ENCODE results near the gene CTNNBL1.

DNA sequence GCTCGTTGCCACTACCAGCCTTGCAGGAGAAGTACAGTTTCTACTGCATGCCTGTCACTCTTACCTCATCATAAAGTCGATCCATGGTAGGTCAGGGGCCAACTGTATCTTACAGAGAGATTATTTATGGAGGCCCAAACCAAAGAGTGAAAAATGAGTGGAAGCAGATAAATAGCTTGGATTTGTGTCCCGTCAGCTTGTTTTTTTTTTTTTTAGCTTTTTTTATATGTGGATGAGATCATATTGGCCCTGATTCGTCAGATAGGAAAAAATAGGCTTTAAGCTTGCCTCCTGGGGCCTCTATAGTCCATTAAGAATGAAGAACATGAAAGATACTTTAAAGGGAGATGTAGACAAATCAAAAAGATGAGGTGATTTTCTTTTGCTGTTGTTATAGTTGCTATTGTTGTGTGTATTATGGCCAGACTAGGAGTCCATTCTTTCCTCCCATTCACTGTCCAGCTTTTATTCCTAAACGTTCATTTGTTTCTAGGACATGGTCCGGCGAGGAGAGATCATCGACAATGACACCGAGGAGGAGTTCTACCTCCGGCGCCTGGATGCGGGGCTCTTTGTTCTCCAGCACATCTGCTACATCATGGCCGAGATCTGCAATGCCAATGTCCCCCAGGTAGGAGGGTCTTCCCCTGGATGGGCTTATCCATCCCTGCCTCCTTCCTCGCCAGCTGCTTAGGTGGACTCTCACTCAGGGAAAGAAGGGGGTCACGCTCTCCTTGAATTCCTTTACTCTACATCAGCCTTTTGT lies 165.8 kb downstream of the CTNNBL1 start:
- TF ChIP-seq POLR2A (IDR thresholded peaks at IDR 0.05; ENCODE audit: low read length), result no peak
- TF ChIP-seq GATA1 (IDR thresholded peaks at IDR 0.05; ENCODE audit: low read depth, low read length), result no peak

Measured in erythroblast (primary cell).